ENCODE data around the gene DLGAP5.

DLGAP5 gene

DNA sequence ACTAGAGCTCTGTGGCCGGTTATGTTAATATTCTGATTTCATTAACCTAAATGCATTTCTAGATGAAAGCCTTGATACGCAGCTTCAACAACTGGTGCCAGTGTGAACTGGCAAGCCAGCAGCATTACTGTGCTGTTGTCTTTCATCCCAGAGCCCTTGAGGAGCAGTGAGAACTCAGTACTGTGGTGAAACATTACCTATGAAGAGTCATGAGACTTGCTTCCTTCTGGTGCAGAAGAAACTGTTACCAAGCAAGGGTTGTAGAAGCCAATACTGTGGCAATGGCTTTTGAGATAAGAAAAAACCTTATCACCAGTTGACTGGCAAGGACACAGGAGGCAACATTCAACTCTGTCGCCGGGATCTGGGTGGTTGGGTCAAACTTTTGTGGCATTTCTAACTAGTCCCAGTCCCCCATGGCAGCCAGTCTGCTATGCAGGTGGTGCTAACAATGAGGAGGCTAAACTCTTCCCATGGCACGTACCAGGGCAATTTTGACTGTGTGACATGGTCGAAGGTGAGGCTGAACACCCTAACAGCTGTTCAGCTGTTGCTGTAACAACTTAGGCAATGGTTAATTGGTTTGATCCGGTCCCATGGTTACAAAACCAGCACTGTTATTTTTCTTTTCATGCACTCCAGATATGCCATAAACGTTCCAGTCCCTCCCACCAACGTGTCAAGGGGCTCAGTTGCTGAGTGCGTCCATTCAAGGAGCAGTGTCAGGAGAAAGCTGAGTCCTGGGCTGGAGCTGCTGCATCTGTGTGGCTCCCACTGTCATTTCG is 74.9 kb downstream of the DLGAP5 start:
- TF ChIP-seq EP300 (IDR thresholded peaks at IDR 0.05; ENCODE audit: borderline replicate concordance) (no peak), CEBPB (IDR thresholded peaks at IDR 0.05) (no peak), CREB1 (IDR thresholded peaks at IDR 0.05; ENCODE audit: low read depth) (no peak), FOXM1 (IDR thresholded peaks at IDR 0.05; ENCODE audit: borderline replicate concordance, low read depth) (no peak), NFIC (IDR thresholded peaks at IDR 0.05) (no peak), TEAD4 (IDR thresholded peaks at IDR 0.05) (no peak), RAD21 (IDR thresholded peaks at IDR 0.05; ENCODE audit: low read depth) (no peak), ZBTB7A (IDR thresholded peaks at IDR 0.05; ENCODE audit: low read depth) (no peak), TAF1 (IDR thresholded peaks at IDR 0.05; ENCODE audit: low read depth) (no peak), YY1 (IDR thresholded peaks at IDR 0.05; ENCODE audit: low read depth) (no peak), EGR1 (IDR thresholded peaks at IDR 0.05) (no peak), TCF12 (IDR thresholded peaks at IDR 0.05; ENCODE audit: low read depth) (no peak)
- TF ChIP-seq, protein P1, sequence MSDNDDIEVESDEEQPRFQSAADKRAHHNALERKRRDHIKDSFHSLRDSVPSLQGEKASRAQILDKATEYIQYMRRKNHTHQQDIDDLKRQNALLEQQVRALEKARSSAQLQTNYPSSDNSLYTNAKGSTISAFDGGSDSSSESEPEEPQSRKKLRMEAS (IDR thresholded peaks at IDR 0.05) = no peak
- TF ChIP-seq, protein P2, sequence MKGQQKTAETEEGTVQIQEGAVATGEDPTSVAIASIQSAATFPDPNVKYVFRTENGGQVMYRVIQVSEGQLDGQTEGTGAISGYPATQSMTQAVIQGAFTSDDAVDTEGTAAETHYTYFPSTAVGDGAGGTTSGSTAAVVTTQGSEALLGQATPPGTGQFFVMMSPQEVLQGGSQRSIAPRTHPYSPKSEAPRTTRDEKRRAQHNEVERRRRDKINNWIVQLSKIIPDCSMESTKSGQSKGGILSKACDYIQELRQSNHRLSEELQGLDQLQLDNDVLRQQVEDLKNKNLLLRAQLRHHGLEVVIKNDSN (IDR thresholded peaks at IDR 0.05) = no peak
- TF ChIP-seq, protein P3, sequence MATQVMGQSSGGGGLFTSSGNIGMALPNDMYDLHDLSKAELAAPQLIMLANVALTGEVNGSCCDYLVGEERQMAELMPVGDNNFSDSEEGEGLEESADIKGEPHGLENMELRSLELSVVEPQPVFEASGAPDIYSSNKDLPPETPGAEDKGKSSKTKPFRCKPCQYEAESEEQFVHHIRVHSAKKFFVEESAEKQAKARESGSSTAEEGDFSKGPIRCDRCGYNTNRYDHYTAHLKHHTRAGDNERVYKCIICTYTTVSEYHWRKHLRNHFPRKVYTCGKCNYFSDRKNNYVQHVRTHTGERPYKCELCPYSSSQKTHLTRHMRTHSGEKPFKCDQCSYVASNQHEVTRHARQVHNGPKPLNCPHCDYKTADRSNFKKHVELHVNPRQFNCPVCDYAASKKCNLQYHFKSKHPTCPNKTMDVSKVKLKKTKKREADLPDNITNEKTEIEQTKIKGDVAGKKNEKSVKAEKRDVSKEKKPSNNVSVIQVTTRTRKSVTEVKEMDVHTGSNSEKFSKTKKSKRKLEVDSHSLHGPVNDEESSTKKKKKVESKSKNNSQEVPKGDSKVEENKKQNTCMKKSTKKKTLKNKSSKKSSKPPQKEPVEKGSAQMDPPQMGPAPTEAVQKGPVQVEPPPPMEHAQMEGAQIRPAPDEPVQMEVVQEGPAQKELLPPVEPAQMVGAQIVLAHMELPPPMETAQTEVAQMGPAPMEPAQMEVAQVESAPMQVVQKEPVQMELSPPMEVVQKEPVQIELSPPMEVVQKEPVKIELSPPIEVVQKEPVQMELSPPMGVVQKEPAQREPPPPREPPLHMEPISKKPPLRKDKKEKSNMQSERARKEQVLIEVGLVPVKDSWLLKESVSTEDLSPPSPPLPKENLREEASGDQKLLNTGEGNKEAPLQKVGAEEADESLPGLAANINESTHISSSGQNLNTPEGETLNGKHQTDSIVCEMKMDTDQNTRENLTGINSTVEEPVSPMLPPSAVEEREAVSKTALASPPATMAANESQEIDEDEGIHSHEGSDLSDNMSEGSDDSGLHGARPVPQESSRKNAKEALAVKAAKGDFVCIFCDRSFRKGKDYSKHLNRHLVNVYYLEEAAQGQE (IDR thresholded peaks at IDR 0.05; ENCODE audit: low read depth) = no peak

DNA sequence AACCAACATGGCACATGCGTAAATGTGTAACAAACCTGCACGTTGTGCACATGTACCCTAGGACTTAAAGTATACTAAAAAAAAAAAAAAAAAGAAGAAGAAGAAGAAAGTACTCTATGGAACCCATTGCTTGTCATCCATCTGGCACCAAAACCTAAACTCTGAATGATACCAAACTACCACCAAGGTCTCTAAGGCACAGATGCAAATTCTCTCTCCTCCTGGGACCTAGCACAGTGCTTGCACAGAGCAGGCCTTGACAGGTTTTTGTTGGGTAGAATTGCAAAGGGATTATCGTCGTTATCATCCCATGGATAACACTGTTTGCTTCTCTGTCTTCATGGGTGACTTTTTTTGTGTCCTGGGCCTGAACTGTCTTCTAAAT is 75.5 kb downstream of the DLGAP5 start:
- TF ChIP-seq RAD21 (IDR thresholded peaks at IDR 0.05; ENCODE audit: low read depth) (no peak), TEAD4 (IDR thresholded peaks at IDR 0.05) (no peak), CREB1 (IDR thresholded peaks at IDR 0.05; ENCODE audit: low read depth) (no peak), NFIC (IDR thresholded peaks at IDR 0.05) (no peak), CEBPB (IDR thresholded peaks at IDR 0.05) (no peak)
- TF ChIP-seq, protein P3 (IDR thresholded peaks at IDR 0.05; ENCODE audit: low read depth) = no peak
- TF ChIP-seq, protein P2 (IDR thresholded peaks at IDR 0.05) = no peak

DNA sequence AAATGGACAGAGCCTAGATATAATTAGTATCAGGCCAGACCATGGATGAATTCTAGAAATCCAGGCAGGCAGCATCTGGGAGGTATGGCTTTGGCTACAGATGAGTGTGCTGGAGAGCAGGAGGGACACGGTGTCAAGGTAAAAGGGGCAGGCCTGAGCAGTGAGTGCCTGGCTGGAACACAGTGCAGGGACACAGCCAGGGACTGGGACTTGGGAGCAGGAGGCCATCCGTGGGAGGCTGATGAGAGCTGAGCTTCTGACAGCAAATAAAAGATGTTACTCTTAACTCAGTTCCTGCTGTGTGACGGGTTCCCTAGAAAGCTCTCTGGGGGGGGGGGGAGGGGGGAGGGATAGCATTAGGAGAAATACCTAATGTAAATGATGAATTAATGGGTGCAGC is 75.9 kb downstream of the DLGAP5 start:
- TF ChIP-seq, protein P2 (IDR thresholded peaks at IDR 0.05) = no peak
- no peak for TF ChIP-seq TCF12 (IDR thresholded peaks at IDR 0.05; ENCODE audit: low read depth)
- TF ChIP-seq CREB1 (IDR thresholded peaks at IDR 0.05; ENCODE audit: low read depth) = no peak
- TF ChIP-seq YY1 (IDR thresholded peaks at IDR 0.05; ENCODE audit: low read depth) = no peak
- no peak for TF ChIP-seq CEBPB (IDR thresholded peaks at IDR 0.05)
- TF ChIP-seq TEAD4 (IDR thresholded peaks at IDR 0.05) = no peak
- TF ChIP-seq TAF1 (IDR thresholded peaks at IDR 0.05; ENCODE audit: low read depth) = no peak

DNA sequence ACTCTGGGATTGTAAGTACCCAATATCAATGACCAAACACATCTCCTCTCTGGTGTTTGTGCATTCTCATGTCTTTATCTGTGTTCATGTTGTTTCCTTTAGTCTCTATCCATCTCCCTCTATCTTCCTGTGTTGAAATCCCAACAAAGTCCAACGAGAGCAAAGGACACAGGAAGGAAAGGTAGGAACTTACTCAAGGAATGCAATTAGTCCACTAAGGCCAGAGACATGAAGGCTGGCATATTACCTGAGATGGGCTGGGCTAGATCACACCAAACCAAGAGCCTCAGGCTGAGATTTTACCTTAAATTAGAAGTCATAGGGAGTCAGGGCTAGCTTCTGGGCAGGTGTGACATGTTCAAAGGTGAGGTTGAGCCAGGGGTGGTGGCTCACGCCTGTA is 76.7 kb downstream of the DLGAP5 start:
- TF ChIP-seq EP300 (IDR thresholded peaks at IDR 0.05; ENCODE audit: borderline replicate concordance) (no peak), TAF1 (IDR thresholded peaks at IDR 0.05; ENCODE audit: low read depth) (no peak), TCF12 (IDR thresholded peaks at IDR 0.05; ENCODE audit: low read depth) (no peak), RAD21 (IDR thresholded peaks at IDR 0.05; ENCODE audit: low read depth) (no peak), EGR1 (IDR thresholded peaks at IDR 0.05) (no peak), CEBPB (IDR thresholded peaks at IDR 0.05) (no peak), NFIC (IDR thresholded peaks at IDR 0.05) (no peak), TEAD4 (IDR thresholded peaks at IDR 0.05) (no peak), FOXM1 (IDR thresholded peaks at IDR 0.05; ENCODE audit: borderline replicate concordance, low read depth) (no peak), ZBTB7A (IDR thresholded peaks at IDR 0.05; ENCODE audit: low read depth) (no peak), YY1 (IDR thresholded peaks at IDR 0.05; ENCODE audit: low read depth) (no peak), CREB1 (IDR thresholded peaks at IDR 0.05; ENCODE audit: low read depth) (no peak)
- TF ChIP-seq, protein P3 (IDR thresholded peaks at IDR 0.05; ENCODE audit: low read depth) = no peak
